Fibroblast of pulmonary artery (primary cell): ENCODE measurements around the gene LMO4.
A peak's percentile ranks its signal among the peaks of the same experiment; 100 is the strongest.

Experiments
- DNase-seq: peaks from one replicate; pipeline ENCODE4 v3.0.0-alpha.2; 2010; ENCODE audit warnings: low read depth
- H3K4me3 ChIP-seq: replicated peaks from 2 replicates; pipeline ENCODE4 v1.5.1; 2011; ENCODE audit warnings: low read depth, mild to moderate bottlenecking, control low read depth, low read length, moderate library complexity
- TF ChIP-seq, protein P1 (sequence below): IDR thresholded peaks from 2 replicates; pipeline ENCODE4 v1.5.1; 2011; ENCODE audit warnings: mild to moderate bottlenecking, control low read depth, low read length, inconsistent platforms; ENCODE audit errors: missing control alignments

The LMO4 gene, protein sequence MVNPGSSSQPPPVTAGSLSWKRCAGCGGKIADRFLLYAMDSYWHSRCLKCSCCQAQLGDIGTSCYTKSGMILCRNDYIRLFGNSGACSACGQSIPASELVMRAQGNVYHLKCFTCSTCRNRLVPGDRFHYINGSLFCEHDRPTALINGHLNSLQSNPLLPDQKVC

GRCh38 chr1:87328272-87329050, at the start of gene LMO4:
LMO4 (plus strand) TSS chr1:87328880; CDS start chr1:87332016, 3,136 bp downstream.
- DNase-seq: peak; percentile 98
- peak within 1 kb of the TSS; percentile 78 for H3K4me3 ChIP-seq
- TF ChIP-seq, protein P1, sequence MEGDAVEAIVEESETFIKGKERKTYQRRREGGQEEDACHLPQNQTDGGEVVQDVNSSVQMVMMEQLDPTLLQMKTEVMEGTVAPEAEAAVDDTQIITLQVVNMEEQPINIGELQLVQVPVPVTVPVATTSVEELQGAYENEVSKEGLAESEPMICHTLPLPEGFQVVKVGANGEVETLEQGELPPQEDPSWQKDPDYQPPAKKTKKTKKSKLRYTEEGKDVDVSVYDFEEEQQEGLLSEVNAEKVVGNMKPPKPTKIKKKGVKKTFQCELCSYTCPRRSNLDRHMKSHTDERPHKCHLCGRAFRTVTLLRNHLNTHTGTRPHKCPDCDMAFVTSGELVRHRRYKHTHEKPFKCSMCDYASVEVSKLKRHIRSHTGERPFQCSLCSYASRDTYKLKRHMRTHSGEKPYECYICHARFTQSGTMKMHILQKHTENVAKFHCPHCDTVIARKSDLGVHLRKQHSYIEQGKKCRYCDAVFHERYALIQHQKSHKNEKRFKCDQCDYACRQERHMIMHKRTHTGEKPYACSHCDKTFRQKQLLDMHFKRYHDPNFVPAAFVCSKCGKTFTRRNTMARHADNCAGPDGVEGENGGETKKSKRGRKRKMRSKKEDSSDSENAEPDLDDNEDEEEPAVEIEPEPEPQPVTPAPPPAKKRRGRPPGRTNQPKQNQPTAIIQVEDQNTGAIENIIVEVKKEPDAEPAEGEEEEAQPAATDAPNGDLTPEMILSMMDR: no peak

DNA sequence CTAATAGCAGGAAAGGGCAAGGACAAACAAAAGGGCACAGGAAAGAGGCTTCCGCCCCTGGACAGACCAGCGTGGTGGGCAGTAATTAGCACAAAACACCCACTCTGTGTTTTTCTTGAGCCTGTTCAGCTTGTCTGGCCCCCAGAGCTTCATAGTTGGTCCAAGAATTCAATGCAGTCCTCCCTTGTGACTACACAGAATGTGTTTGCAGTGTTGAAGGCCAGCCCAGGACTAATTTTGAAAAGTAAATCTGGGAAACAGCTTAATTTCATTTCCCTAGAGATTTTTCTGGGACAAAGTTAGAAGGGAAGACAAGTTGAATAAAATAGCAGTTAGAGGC, 49.2 kb upstream of the LMO4 start:
- no peak for DNase-seq
- TF ChIP-seq, protein P1: no peak
- no peak overlapping the region for H3K4me3 ChIP-seq

DNA sequence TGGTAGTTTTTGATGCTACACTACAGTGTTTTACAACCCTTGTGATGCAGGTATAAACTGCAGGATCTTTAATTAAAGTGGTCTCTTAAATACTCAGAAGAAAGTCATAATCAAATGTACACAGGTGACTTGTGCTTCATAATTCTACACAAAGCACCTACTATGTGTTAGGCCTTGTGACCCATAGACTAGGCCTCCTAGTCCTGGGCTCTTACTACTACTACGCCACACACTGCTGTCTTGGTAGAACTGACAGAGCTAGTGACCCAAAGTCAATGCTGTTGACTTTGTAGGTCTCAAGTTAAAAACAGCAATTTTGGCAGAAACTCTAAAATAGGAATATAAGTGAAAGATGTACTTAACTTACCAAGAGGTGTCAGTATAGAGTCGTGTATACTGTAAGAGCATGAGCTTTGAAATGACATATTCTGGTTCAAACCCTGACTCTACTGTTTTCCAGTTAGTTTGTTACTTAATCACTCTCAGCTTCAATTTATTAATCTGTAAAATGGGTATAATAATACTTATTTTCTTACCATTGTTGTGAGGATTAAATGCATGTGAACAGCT, 48.6 kb upstream of the LMO4 start:
- TF ChIP-seq, protein P1: peak; percentile 11
- DNase-seq: peak; percentile 13

GRCh38 chr1:87284456-87285240, 44.0 kb upstream of the LMO4 start:
- DNase-seq: no peak
- TF ChIP-seq, protein P1: no peak
- no peak overlapping the region for H3K4me3 ChIP-seq

More for the DNA sequence above, 48.6 kb upstream of the LMO4 start:
- H3K4me3 ChIP-seq: no peak overlapping the region

GRCh38 chr1:87291107-87291506, 37.6 kb upstream of the LMO4 start:
- peak; percentile 24 for DNase-seq
- H3K4me3 ChIP-seq: no peak overlapping the region
- TF ChIP-seq, protein P1: no peak

- no peak overlapping the region for H3K4me3 ChIP-seq
- peak; percentile 78 for DNase-seq
- TF ChIP-seq, protein P1: peak; percentile 70
Observed at GRCh38 chr1:87292684-87293493, 35.8 kb upstream of the LMO4 start.
